Measurements from ENCODE around the gene GALNS. TPM values are rescaled to one million over a fixed set of nuclear protein-coding genes. Genes with fewer than 3 reads are reported as not detected.
A peak's percentile ranks its signal among the peaks of the same experiment; 100 is the strongest.

GALNS gene
- total and polyA plus RNA-seq, 2 of the 8 experiments (the other 6 are each of a cell fraction or from before 2014, with no cell fraction given) = 8.9 to 17.8 TPM

GRCh38 chr16:88815901-88816589, 40.7 kb downstream of the GALNS start:
- FAIRE-seq = no peak
- no peak overlapping the region for H4K5ac ChIP-seq (ENCODE audit: insufficient read length, low read depth, low read length)
- H2BK20ac ChIP-seq (ENCODE audit: low read length) = no peak overlapping the region
- H3K23me2 ChIP-seq (ENCODE audit: low read depth, low read length) = peaks cover 4% of the 10 kb centered on the region; the same call in 1 of the 2 replicates
- no peak overlapping the region for H3K56ac ChIP-seq (replicated peaks; ENCODE audit: insufficient read length, low read depth, low read length)
- no peak overlapping the region for H3K23ac ChIP-seq (ENCODE audit: insufficient read length)
- H3K4ac ChIP-seq (replicated peaks; ENCODE audit: insufficient read length, low read depth, low read length) = no peak overlapping the region
- no peak overlapping the region for H3K18ac ChIP-seq (ENCODE audit: extremely low read depth, low read length)
- no peaks in the 10 kb centered on the region for H3K9me3 ChIP-seq (ENCODE audit: insufficient read depth in 2 of 2, low read depth in 1 of 2, low read length in 1 of 2)
- no peak overlapping the region for H4K91ac ChIP-seq (replicated peaks; ENCODE audit: insufficient read length, low read length)
- peak in 1 of 2 experiments; percentile 91 for DNase-seq (ENCODE audit: low read depth in 1 of 2, low spot score in 2 of 2)
- ChIA-PET POLR2A (ENCODE audit: partially characterized antibody) (interaction anchor here (1.1 to 9.0 kb wide), 3 partner anchors 6 to 37 kb away, joined by 3 to 77 read pairs (median 3); partner anchors contain the start of gene APRT), CTCF (ENCODE audit: partially characterized antibody) (interaction anchor here (0.6 to 5.7 kb wide), 30 partner anchors 10 to 409 kb away, joined by 3 to 29 read pairs (median 4); partner anchors contain the start of genes GALNS and TRAPPC2L)
- H2AK5ac ChIP-seq (ENCODE audit: low read depth, low read length) = no peak overlapping the region
- H2BK120ac ChIP-seq (replicated peaks; ENCODE audit: low read depth, low read length) = no peak overlapping the region
- H2BK15ac ChIP-seq (ENCODE audit: low read length) = no peak overlapping the region
- H3K36me3 ChIP-seq (ENCODE audit: control insufficient read depth in 2 of 4, insufficient read depth in 4 of 4, low read length in 3 of 4) = no peaks in the 10 kb centered on the region
- no peaks in the 10 kb centered on the region for H3K79me1 ChIP-seq (ENCODE audit: low read depth, low read length)
- H3K9ac ChIP-seq (replicated peaks in 1 of 4; ENCODE audit: extremely low read depth in 1 of 4, low read depth in 3 of 4, low read length in 3 of 4) = no peak overlapping the region
- H4K8ac ChIP-seq (ENCODE audit: extremely low read depth, insufficient read depth, low read length) = no peak overlapping the region
- H2BK5ac ChIP-seq (ENCODE audit: low read depth, low read length) = peak overlapping the region; percentile 54; the same call in 1 of the 2 replicates
- 74% methylated on average over 16 of the region's 19 CpGs; no CpG with 5 or more reads in 1 of the 2 experiments for WGBS, 2 experiments (ENCODE audit: extremely low coverage in 1 of 2, insufficient coverage in 1 of 2, insufficient read length in 1 of 2, insufficient replicate concordance in 2 of 2, low coverage in 1 of 2, low lambda C conversion rate in 2 of 2, missing lambda C conversion rate in 1 of 2)
- no peak overlapping the region for H2AFZ ChIP-seq (ENCODE audit: low read length)
- peaks cover 0 to 4% of the 10 kb centered on the region in 2 experiments; a peak in 2 of 4 replicates for H3K79me2 ChIP-seq (ENCODE audit: control insufficient read depth in 1 of 2, insufficient read depth in 2 of 2, low read length in 2 of 2)
- no peaks in the 10 kb centered on the region for H3K27me3 ChIP-seq (replicated peaks in 1 of 4; ENCODE audit: control insufficient read depth in 3 of 4, extremely low read depth in 1 of 4, insufficient read depth in 3 of 4, low read length in 3 of 4)
- H3K27ac ChIP-seq (ENCODE audit: low read depth, low read length) = no peak overlapping the region
- H3K14ac ChIP-seq (ENCODE audit: insufficient read length) = no peak overlapping the region
- no peak overlapping the region for H3K4me2 ChIP-seq (ENCODE audit: insufficient read depth in 1 of 2, low read depth in 2 of 2, low read length in 2 of 2)
- no peak overlapping the region for H2BK12ac ChIP-seq (ENCODE audit: low read depth, low read length)
- H4K20me1 ChIP-seq (replicated peaks in 1 of 2; ENCODE audit: control insufficient read depth in 1 of 2, insufficient read depth in 2 of 2, low read length in 2 of 2) = peaks cover 0 to 3% of the 10 kb centered on the region in 2 experiments
- peaks cover 0 to 4% (median 0%) of the 10 kb centered on the region in 4 experiments; a peak in 2 of 7 replicates for H3K4me1 ChIP-seq (replicated peaks in 1 of 4; ENCODE audit: control insufficient read depth in 3 of 4, insufficient read depth in 4 of 4, low read length in 3 of 4)
- no peak overlapping the region for H3K4me3 ChIP-seq (ENCODE audit: extremely low read depth in 1 of 4, insufficient read depth in 2 of 4, low read depth in 3 of 4, low read length in 4 of 4)
- TF ChIP-seq MAFK (IDR thresholded peaks at IDR 0.05; ENCODE audit: low read depth, low read length) (peak; percentile 31; the same call in 1 of the 2 replicates), PHF8 (conservative IDR thresholded peaks at IDR 0.05; ENCODE audit: low read depth, low read length) (no peak), CTCF (IDR thresholded peaks at IDR 0.05; ENCODE audit: control extremely low read depth in 1 of 3, insufficient read depth in 1 of 3, low read depth in 1 of 3, low read length in 3 of 3) (peak in 2 of 3 experiments; percentile 85 to 92; a peak in 3 of 4 replicates), RAD21 (IDR thresholded peaks at IDR 0.05 in 1 of 2, conservative IDR thresholded peaks at IDR 0.05 in 1 of 2; ENCODE audit: low read depth in 2 of 2, low read length in 2 of 2) (peak; percentile 92), MAX (IDR thresholded peaks at IDR 0.05) (peak; percentile 47), TAF1 (IDR thresholded peaks at IDR 0.05; ENCODE audit: low read depth, low read length) (no peak), GABPA (IDR thresholded peaks at IDR 0.05; ENCODE audit: borderline replicate concordance, insufficient read depth, low read length) (peak; percentile 78; the same call in 1 of the 2 replicates), TCF12 (IDR thresholded peaks at IDR 0.05; ENCODE audit: low read depth, low read length) (peak; percentile 78; the same call in 1 of the 2 replicates)
